Measurements from ENCODE around the gene WASHC3. TPM values are rescaled to one million over a fixed set of nuclear protein-coding genes. Genes with fewer than 3 reads are reported as not detected.

WASHC3 gene
- total RNA-seq, 1 donor = 113 TPM

GRCh38 chr12:102059343-102059742 is 2.4 kb downstream of the WASHC3 start:
- no peaks in the 10 kb centered on the region for H4K20me1 ChIP-seq (ENCODE audit: insufficient read depth, low read length)
- H3K4me1 ChIP-seq (ENCODE audit: insufficient read depth, low read length) = peaks cover 8% of the 10 kb centered on the region
- H3K9me3 ChIP-seq (ENCODE audit: low read depth, low read length) = no peaks in the 10 kb centered on the region
- H2AFZ ChIP-seq (ENCODE audit: low read length) = no peak overlapping the region
- H3K4me3 ChIP-seq (ENCODE audit: insufficient read depth, low read length) = no peak overlapping the region
- DNase-seq (ENCODE audit: insufficient read length, low spot score, missing footprints) = no peak
- TF ChIP-seq, protein P1, sequence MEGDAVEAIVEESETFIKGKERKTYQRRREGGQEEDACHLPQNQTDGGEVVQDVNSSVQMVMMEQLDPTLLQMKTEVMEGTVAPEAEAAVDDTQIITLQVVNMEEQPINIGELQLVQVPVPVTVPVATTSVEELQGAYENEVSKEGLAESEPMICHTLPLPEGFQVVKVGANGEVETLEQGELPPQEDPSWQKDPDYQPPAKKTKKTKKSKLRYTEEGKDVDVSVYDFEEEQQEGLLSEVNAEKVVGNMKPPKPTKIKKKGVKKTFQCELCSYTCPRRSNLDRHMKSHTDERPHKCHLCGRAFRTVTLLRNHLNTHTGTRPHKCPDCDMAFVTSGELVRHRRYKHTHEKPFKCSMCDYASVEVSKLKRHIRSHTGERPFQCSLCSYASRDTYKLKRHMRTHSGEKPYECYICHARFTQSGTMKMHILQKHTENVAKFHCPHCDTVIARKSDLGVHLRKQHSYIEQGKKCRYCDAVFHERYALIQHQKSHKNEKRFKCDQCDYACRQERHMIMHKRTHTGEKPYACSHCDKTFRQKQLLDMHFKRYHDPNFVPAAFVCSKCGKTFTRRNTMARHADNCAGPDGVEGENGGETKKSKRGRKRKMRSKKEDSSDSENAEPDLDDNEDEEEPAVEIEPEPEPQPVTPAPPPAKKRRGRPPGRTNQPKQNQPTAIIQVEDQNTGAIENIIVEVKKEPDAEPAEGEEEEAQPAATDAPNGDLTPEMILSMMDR (IDR thresholded peaks at IDR 0.05; ENCODE audit: extremely low read depth, low read depth, low read length) = no peak
- no peaks in the 10 kb centered on the region for H3K27me3 ChIP-seq (ENCODE audit: insufficient read depth, low read length)
- no peak overlapping the region for H3K27ac ChIP-seq (ENCODE audit: low read depth, low read length)
- H3K36me3 ChIP-seq (ENCODE audit: insufficient read depth, low read length) = peaks cover 25% of the 10 kb centered on the region
- H3K79me2 ChIP-seq (ENCODE audit: insufficient read depth, low read length) = peaks cover 13% of the 10 kb centered on the region
- H3K4me2 ChIP-seq (ENCODE audit: insufficient read depth, low read length) = no peak overlapping the region

DNA sequence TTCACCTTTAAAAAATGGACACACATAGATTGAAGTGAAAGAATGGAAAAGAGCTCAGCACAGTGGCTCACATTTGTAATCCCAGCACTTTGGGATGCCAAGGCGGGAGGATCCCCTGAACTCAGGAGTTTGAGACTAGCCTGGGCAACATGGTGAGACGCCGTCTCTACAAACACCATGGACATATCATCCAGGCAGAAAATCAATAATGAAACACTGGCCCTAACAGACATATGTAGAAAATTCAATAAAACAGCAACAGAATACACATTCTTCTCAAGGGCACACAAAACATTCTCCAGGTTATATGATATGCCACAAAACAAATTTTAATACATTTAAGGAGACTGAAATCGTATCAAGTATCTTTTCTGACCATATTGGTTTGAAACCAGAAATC is 7.4 kb downstream of the WASHC3 start:
- Histone ChIP-seq H3K4me3 (ENCODE audit: insufficient read depth, low read length) (no peak overlapping the region), H3K9me3 (ENCODE audit: low read depth, low read length) (no peaks in the 10 kb centered on the region), H2AFZ (ENCODE audit: low read length) (no peak overlapping the region), H3K27me3 (ENCODE audit: insufficient read depth, low read length) (no peaks in the 10 kb centered on the region), H3K4me2 (ENCODE audit: insufficient read depth, low read length) (no peak overlapping the region), H3K27ac (ENCODE audit: low read depth, low read length) (no peak overlapping the region), H3K79me2 (ENCODE audit: insufficient read depth, low read length) (peaks cover 22% of the 10 kb centered on the region), H4K20me1 (ENCODE audit: insufficient read depth, low read length) (peaks cover 5% of the 10 kb centered on the region), H3K36me3 (ENCODE audit: insufficient read depth, low read length) (peaks cover 40% of the 10 kb centered on the region), H3K4me1 (ENCODE audit: insufficient read depth, low read length) (no peaks in the 10 kb centered on the region)
- TF ChIP-seq, protein P1 (IDR thresholded peaks at IDR 0.05; ENCODE audit: extremely low read depth, low read depth, low read length) = no peak
- no peak for DNase-seq (ENCODE audit: insufficient read length, low spot score, missing footprints)

GRCh38 chr12:102053062-102053349 is 8.8 kb downstream of the WASHC3 start:
- Histone ChIP-seq H4K20me1 (ENCODE audit: insufficient read depth, low read length) (peaks cover 5% of the 10 kb centered on the region), H3K79me2 (ENCODE audit: insufficient read depth, low read length) (peaks cover 22% of the 10 kb centered on the region), H3K4me3 (ENCODE audit: insufficient read depth, low read length) (no peak overlapping the region), H3K36me3 (ENCODE audit: insufficient read depth, low read length) (peaks cover 51% of the 10 kb centered on the region), H3K27ac (ENCODE audit: low read depth, low read length) (no peak overlapping the region), H3K4me2 (ENCODE audit: insufficient read depth, low read length) (no peak overlapping the region), H3K9me3 (ENCODE audit: low read depth, low read length) (no peaks in the 10 kb centered on the region), H3K27me3 (ENCODE audit: insufficient read depth, low read length) (no peaks in the 10 kb centered on the region), H3K4me1 (ENCODE audit: insufficient read depth, low read length) (no peaks in the 10 kb centered on the region), H2AFZ (ENCODE audit: low read length) (no peak overlapping the region)
- TF ChIP-seq, protein P1 (IDR thresholded peaks at IDR 0.05; ENCODE audit: extremely low read depth, low read depth, low read length) = no peak
- DNase-seq (ENCODE audit: insufficient read length, low spot score, missing footprints) = no peak

- Histone ChIP-seq H3K4me2 (ENCODE audit: insufficient read depth, low read length) (no peak overlapping the region), H3K4me3 (ENCODE audit: insufficient read depth, low read length) (no peak overlapping the region), H3K4me1 (ENCODE audit: insufficient read depth, low read length) (no peaks in the 10 kb centered on the region), H3K27ac (ENCODE audit: low read depth, low read length) (no peak overlapping the region), H3K27me3 (ENCODE audit: insufficient read depth, low read length) (no peaks in the 10 kb centered on the region), H3K36me3 (ENCODE audit: insufficient read depth, low read length) (peaks cover 54% of the 10 kb centered on the region), H3K79me2 (ENCODE audit: insufficient read depth, low read length) (peaks cover 19% of the 10 kb centered on the region), H2AFZ (ENCODE audit: low read length) (no peak overlapping the region), H4K20me1 (ENCODE audit: insufficient read depth, low read length) (peaks cover 5% of the 10 kb centered on the region), H3K9me3 (ENCODE audit: low read depth, low read length) (no peaks in the 10 kb centered on the region)
- TF ChIP-seq, protein P1 (IDR thresholded peaks at IDR 0.05; ENCODE audit: extremely low read depth, low read depth, low read length) = no peak
- DNase-seq (ENCODE audit: insufficient read length, low spot score, missing footprints) = no peak
Measured at GRCh38 chr12:102052192-102053061, 9.4 kb downstream of the WASHC3 start.

Data from osteoblast (primary cell).